ENCODE data around the gene IRAK2.
A peak's percentile ranks its signal among the peaks of the same experiment; 100 is the strongest.
"Not testable (repeated sequence)": the region's sequence is repeated elsewhere in the genome, so short reads cannot be mapped to it uniquely, and the experiment has no call there.

The IRAK2 gene

DNA sequence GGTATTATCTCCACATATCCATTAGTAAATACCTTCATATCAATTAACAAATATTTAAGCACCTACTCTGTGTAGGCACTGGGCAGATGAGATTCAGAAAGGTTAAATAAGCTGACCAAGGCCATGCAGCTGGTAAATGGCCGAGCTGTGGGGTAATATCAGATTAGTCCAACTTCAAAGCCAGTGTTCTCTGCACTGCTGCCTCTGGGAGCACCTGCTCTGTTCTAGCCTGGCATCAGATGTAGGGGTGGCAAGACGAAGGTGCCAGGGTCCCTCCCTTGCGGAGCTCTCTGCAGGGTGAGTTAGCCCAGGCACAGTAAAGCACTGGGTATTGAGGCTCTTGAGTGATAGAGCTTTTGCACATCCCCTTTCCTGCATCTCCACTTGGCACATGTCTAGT lies 89.0 kb downstream of the IRAK2 start:
- no peak for DNase-seq (ENCODE audit: low read depth in 2 of 2)

DNA sequence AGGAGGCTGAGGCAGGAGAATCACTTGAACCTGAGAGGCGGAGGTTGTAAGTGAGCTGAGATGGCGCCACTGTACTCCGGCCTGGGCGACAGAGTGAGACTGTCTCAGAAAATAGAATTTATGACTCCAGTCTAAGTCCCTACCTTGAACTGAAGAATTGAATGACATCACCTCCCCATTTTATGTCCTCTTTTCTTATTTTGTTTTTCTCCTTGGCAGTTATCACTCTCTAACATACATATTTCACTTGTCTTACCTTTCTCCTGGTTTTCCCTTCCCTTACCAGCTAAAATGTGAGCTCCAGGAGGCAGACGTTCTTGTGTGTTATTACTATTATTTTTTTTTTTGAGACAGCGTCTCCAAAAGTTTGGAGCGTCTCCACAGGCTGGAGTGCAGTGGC lies 91.1 kb downstream of the IRAK2 start:
- no peak for DNase-seq (ENCODE audit: low read depth in 2 of 2)

DNA sequence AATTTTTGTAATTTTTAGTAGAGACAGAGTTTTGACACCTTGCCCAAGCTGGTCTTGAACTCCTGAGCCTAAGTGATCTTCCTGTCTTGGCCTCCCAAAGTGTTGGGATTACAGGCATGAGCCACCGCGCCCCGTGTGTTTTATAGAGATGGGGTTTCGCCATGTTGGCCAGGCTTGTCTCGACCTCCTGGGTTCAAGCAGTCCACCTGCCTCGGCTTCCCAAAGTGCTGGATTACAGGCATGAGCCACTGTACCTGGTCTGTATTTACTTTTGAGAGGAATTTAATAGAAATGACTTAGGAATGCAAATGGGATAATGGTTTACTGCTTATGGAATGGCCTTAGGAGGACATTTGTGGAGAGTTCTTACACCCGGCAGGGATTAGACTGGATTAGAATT lies 94.3 kb downstream of the IRAK2 start:
- no peak for DNase-seq (ENCODE audit: low read depth in 2 of 2)

DNA sequence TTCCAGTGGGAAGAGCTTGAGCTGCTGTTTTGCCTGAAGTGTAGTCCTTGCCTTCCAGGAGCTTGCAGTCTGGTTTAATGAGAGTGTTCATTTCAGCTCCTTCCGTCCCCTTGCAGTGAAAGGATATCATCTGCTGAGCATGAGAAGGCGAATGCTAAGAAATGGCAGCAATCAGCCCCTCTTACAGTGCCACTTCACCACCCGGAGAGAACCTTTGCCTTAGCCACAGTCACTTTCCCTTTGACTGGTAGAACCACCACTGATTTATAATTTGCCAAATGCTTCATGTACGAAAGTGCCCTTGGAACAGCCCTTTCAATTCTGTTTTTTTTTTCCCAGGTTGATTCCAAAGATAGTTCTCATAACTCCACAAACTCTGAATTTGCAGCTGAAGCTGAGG lies 95.1 kb downstream of the IRAK2 start:
- DNase-seq (ENCODE audit: low read depth in 2 of 2), result no peak

DNA sequence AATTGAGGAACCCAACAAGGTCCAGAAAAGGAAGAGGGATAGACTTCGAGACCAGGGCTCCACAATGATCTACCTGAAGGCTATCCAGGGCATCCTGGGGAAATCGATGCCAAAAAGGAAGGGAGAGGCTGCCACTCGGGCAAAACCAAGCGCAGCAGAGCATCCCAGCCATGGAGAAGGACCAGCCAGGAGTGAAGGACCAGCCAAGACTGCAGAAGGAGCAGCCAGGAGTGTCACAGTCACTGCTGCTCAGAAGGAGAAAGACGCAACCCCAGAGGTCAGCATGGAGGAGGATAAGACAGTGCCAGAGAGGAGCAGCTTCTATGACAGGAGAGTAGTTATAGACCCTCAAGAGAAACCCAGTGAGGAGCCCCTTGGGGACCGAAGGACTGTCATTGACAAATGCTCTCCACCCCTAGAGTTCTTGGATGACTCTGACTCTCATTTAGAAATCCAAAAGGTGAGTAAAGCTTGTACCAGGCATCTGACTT lies 95.5 kb downstream of the IRAK2 start:
- no peak for DNase-seq (ENCODE audit: low read depth in 2 of 2)

DNA sequence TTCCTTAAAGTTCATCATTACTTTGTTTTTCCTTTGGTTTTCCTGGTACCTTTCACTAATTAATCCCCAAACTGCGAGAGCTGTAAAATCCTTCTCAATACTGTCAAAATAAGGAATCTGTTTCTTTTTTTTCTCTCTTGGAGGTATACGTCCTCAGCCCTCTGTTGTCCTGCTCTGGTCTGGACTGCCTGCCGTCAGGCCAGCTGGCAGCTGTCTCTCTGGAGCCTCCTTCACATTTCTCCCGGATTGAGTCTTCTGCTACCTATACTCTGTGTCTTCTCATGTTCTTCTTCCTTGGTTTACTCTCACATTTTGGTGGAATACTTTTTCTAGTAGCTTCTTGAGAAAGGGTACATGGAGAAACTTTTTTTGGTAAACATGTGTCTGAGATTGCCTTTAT lies 97.3 kb downstream of the IRAK2 start:
- DNase-seq (ENCODE audit: low read depth in 2 of 2), result no peak

DNA sequence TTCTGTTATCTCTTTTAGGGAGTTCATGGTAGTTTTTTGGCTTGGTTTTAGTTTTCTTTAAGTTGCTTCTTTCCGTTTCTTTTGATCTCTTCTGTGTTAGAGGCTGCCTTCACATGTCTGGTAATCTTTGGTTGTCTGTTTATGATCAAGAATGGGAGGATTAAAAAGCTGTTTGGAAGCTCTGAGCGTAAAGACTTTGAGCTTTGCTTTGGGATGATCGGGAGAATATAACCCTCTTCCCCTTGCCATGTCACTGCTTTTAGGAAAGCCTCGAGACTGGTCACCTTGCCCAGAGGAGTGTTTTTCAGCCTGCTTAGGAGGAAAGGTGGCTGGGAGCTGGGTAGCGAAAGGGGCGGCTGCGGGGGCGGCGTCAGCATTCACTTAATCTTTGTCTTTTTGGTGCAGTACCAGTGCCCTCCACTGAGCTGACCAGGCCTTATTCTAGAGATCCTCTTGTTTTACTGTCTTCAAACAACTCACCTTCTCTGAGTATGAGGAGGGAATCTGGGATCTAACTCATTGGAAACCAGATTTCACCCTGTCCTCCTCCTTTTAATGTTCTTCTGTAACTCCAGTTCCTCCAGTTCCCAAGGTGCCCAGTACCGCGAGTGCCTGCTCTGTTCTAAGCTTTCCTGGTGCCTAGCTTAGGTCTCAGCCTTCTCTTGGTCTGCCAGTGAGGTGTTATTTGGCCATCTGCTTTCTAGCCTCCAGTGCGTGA lies 99.1 kb downstream of the IRAK2 start:
- peak; percentile 44 to 46 for DNase-seq (ENCODE audit: low read depth in 2 of 2)

DNA sequence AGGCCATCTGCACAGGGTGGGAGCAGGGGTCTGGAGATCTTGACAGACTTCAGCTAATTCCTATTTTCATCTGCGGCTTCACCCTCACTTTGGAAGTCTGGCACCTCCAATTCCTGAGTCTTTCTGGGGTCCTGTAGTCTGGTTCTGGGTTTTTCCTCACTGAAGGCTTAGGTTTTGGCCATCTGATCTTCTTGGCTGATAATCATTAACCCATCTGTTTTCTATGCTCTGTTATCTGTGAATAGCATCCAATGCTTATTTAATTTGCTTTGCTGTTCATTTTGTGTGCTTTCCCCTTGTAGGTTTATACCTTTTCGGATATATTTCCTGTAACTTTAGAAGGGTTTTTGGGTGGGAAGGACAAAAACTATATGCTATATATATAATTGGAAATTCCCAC lies 101.1 kb downstream of the IRAK2 start:
- no peak for DNase-seq (ENCODE audit: low read depth in 2 of 2)

DNA sequence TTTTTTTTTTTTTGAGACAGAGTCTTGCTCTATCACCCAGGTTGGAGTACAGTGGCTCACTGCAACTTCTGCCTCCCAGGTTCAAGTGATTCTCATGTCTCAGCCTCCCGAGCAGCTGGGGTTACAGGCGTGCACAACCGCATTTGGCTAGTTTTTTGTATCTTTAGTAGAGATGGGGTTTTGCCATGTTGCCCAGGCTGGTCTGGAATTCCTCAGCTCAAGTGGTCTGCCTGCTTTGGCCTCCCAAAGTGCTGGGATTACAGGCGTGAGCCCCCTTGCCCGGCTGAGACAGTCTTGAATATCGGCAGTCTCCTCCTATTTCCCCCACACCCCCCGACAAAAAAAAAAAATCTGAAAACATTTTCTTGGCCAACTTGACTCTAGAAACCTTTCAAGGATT lies 102.2 kb downstream of the IRAK2 start:
- DNase-seq (ENCODE audit: low read depth in 2 of 2), result not testable (repeated sequence)

DNA sequence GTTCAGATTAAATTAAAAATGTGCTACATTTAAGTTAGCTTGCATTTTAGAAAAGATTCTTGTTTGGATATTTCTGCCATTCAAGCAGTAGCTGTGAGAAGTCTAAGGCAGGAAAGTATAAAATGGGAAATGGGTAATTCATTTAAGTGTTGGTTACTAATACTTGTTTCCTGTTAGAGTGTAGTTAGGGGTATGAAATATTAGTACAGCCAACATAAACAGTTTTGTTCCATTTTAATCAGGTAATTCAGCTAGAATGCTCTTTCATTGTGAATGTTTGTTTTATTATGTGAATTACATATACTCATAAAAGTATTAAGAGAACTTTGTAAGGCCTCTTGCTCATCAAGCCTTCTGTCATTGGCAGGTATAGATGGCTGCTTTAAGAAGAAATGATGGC lies 103.4 kb downstream of the IRAK2 start:
- DNase-seq (ENCODE audit: low read depth in 2 of 2), result no peak

DNA sequence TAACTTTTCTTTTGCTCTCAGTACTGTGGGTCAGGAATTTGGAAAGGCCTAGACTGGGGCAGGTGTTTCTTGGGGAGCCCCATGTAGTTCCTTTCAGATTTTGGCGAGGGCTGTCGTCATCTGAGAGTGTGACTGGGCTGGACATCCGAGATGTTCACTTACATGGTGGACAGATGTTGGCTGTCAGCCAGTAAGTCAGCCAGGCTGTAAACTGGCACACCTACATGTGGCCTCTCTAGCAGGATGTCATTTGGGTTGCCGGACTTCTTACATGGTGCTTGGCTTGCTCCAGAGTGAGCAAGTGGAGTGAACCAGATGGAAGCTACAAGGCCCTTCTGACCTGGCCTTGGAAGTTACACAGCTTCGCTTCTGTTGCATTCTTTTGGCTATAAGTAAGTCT lies 104.2 kb downstream of the IRAK2 start:
- DNase-seq (ENCODE audit: low read depth in 2 of 2), result no peak

DNA sequence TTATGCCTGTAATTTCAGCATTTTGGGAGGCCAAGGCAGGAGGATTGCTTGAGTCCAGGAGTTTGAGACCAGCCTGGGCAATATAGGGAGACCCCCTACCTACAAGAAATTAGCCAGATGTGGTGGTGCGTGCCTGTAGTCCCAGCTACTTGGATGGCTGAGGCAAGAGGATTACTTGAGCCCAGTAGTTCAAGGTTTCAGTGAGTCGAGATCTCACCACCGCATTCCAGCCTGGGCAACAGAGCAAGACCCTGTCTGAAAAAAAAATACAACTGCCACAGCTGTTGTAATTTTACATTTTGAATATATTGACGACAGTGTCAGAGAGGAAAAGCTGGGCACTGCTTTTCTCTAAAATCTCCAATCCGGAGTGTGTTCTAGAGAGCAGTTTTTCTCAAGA lies 104.7 kb downstream of the IRAK2 start:
- DNase-seq (ENCODE audit: low read depth in 2 of 2), result no peak

DNA sequence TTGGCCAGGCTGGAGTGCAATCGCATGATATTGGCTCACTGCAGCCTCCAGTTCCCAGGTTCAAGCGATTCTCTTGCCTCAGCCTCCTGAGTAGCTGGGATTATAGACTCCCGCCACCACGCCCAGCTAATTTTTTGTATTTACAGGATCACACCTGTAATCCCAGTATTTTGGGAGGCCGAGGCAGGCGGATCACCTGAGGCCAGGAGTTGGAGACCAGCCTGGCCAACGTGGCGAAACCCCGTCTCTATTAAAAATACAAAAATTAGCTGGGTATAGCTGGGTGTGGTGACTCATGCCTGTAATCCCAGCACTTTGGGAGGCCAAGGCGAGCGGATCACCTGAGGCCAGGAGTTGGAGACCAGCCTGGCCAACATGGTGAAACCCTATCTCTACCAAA lies 107.8 kb downstream of the IRAK2 start:
- not testable (repeated sequence) for DNase-seq (ENCODE audit: low read depth in 2 of 2)

DNA sequence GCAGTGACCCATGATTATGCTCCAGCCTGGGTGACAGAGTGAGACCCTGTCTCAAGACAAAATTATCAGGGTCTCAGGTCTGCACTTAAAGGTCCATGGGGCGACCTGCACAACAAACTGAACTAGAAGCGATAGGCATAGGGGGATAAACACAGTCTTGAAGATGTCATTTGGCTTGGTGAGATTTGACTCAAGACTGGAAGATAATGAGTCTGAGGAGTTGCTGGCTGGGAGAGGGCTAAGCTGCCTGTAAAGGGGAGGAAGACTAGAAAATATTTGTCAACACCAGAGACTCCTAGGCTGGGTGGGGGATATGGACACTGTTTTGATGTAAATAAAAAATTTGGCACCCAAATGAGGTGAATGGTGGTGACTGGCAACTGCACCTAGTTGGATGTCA lies 108.3 kb downstream of the IRAK2 start:
- DNase-seq (ENCODE audit: low read depth in 2 of 2), result no peak

DNA sequence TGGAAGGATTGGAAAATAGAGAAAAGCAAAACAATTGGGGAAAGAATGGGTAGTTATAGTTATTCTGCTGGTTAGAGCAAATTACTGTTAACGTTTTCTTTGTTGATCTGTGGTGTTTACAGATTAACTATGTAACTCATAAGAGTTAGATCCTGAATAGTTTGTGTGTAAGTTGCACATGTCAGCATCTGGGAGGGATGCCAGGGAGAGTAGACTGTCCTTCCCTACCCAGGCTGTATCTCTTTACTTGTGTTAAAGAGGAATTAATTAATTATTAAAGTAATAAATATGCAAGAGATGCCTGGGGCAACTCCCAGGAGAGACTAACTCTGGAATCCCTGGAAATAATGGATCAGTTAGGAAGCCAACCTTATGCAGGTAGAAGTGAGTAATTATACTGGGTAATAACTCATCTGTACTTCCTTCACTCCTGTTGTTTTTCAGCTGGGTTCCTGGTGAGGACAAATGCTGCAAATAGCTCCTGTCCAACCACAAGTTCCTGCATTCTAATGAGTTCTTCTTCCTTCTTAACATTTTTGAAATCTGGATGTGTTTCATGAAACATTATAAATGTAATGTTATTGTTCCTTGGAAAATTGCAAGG lies 109.1 kb downstream of the IRAK2 start:
- no peak for DNase-seq (ENCODE audit: low read depth in 2 of 2)

DNA sequence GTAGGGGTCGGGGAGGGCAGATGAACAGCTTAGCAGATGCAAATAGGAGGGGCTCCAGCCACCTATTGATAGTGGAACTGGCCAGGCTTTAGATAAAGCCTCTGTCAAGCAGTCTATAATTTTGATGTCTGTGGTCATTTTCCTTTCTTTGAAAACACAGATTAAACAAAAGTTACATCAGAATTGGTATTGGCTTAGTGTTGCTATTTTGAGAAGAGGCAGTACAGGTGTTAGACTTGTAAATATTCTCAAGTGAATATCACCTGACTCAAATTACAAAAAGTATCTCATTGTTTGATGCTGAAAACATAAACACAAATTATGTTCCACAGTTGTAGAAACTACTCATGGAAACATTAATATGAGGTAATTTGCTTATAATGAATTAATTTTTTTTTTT lies 109.9 kb downstream of the IRAK2 start:
- no peak for DNase-seq (ENCODE audit: low read depth in 2 of 2)

DNA sequence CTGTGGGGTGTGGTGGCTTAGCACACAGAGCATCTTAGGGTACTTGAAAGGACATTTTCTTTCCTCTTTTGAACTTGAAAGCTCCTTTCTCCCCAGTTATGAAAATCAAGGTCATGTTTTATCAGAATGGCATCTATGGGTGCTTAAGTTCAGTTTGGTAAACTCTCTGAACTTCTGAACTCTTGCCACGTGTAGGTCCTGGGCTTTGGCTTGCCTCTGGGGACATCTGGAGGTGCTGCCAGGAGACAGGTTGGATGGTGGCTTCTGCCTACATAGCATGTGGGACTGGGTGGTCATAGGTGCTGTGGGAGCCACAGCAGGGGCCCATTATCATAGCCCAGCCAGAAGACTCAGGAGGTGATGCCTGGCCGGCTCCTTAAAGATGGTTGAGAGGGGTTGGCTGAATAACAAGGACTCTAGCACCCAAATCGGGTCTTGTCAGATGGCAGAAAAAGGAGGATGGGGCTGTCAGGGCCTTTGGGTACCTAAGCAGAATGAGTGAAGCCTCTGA lies 112.5 kb downstream of the IRAK2 start:
- no peak for DNase-seq (ENCODE audit: low read depth in 2 of 2)

DNA sequence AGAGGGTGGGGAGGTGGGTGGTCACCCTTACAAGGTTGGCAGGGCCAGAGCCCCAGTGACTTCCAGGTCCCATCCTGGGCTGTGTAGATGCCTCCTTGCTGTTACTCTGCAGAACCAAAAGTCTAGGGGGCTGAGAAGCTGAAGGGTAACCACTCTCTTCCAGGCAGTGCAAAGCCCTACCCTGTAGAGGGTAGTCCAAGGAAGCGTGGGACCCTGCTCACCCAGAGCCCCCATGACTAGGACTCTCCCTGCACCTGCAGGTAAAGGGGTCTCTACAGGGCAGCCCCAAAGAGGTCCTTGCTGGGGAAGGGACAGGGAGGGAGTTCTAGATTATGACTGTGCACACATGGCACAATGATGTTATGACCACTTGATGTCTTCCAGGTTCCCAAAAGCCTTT lies 113.8 kb downstream of the IRAK2 start:
- no peak for DNase-seq (ENCODE audit: low read depth in 2 of 2)

DNA sequence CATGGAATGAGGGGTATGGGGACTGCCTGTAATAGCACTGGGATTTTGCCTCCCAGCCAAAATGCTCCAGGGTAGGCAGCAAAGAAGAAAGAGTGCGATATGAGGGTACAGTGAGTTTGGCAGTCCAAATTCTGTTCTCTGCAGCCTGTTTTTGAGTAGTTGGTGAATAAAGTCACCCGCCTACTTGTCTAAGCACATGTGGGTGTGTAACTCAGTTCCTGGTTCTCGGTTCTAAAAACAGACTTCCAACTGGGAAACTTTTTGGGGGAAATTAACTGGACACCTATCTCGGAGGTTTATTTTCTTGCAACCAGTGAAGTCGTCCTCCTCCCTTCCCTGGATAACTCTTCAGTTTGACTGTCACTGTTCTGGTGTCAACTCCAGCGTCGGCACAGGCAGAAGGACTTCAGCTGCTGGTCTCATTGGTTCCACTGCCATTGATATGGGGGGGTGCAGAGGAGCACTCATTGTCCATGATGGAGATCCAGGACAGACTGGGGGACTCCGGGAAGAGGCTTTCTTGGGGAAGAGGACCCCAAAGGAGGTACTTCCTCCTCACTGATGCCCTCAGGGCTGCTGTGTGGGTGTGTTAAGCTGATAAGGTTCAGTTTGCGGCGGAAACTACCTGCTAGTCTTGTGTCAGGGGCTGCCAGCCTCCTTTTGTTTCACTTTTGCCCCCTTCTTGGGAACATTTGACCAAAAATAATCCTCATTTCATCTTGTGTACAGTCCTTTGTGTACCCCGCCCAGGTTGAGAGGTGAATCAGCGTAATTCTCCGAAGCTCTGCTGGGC lies 114.9 kb downstream of the IRAK2 start:
- no peak for DNase-seq (ENCODE audit: low read depth in 2 of 2)

DNA sequence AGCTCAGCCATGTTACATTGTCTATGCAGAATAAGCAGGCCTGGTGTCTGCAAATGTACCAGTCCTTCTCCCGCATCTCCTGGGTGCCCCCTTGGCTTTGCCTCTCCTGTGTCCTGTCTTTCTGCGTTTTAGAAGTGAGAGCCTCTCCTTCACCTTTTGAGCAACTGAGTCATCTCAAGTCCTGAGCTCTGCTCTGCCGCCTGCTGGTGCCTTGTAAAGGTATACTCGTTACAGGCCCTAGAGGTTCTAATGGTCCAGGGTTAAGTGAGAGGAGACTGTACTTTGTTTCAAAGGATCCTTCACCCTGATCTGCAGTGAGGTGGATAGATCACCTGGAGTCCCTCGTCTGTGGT lies 115.4 kb downstream of the IRAK2 start:
- DNase-seq (ENCODE audit: low read depth in 2 of 2), result no peak

DNA sequence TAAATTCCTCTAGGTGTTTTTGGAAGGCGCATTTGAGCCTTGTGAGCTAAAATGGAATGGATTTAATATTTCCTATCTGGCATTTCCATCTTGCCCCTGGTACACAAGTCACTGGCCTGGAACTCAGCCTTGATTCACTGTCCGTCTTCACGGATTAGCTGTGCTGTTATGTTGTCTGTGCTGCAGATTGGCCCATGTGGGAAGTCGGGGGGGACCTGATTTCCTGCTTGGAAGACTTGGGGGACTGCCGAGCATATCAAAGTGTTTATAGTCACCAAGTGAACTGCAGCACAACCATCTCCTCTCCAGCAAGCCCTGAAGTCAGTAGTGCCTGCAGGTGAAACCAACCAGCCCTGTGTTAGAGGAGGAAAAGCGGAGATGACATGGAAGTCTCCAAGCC lies 115.9 kb downstream of the IRAK2 start:
- no peak for DNase-seq (ENCODE audit: low read depth in 2 of 2)

DNA sequence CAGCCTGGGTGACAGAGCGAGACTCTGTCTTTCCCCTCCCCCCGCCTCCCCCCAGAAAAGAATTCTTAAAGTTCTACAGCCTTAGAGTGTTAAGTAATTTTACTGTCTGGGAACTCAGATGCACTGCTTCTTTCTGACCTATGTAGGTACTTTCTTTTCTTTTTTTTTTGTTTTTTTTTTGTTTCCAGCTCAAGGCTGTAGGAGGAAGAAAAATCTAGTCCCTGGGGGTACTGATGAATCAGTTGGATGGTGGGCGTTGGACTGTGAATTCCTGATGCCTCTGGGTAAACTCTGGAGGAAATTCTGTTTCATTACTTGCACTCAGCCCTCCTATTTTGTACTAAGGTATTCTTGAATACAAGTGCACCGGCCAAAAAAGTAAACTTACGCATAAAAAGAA lies 117.2 kb downstream of the IRAK2 start:
- DNase-seq (ENCODE audit: low read depth in 2 of 2), result no peak

DNA sequence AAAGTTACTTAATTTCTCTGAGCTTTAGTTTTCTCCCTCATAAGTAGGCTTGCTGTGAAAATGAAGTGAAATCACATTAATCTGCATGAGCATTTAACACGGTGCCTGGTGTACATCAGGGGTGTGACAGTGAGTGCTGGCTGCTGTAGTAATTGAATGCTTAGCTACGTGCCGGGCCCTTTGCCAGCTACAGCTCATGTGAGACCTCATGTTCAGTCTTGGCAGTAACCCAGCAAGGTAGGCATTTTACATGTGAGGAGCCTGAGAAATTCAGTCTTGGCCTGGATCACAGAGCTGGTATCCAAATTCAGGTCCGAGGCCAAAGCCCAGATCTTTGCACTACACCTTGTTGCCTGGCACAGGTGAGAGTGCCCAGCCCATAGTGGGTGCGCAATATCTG lies 118.9 kb downstream of the IRAK2 start:
- DNase-seq (ENCODE audit: low read depth in 2 of 2), result no peak

Measured in stimulated activated CD8-positive, alpha-beta memory T cell treated with anti-CD3 and anti-CD28 coated beads, Interleukin-15, amount 100 ng/mL, for 4 hours (primary cell).